Transverse colon (tissue), 4 donors: ENCODE results near the gene FAM219A. TPM values are rescaled to one million over a fixed set of nuclear protein-coding genes. Genes with fewer than 3 reads are reported as not detected.

Experiments
- DNase-seq: peaks from one replicate; pipeline ENCODE4 v3.0.0-alpha.2; 2019
- H3K27ac ChIP-seq, 4 donors: fragments of 200-600 bp; sonication (generic); 2 replicates each; pipeline ENCODE4 v1.5.1; 2016 to 2018; ENCODE audit warnings: inconsistent platforms in 4 of 4
- H3K27me3 ChIP-seq: fragments of 200-600 bp; sonication (generic); 2 replicates; pipeline ENCODE4 v1.5.1; 2017; ENCODE audit warnings: inconsistent platforms
- H3K36me3 ChIP-seq, 4 donors: fragments of 200-600 bp; sonication (generic); 2 replicates each; pipeline ENCODE4 v1.5.1; 2017 to 2019; ENCODE audit warnings: inconsistent platforms in 4 of 4
- H3K4me1 ChIP-seq, 4 donors: fragments of 200-600 bp; sonication (generic); 2 replicates each; pipeline ENCODE4 v1.5.1; 2017 to 2020; ENCODE audit warnings: inconsistent platforms in 4 of 4
- H3K4me3 ChIP-seq, 4 donors: fragments of 200-600 bp; sonication (generic); 1 replicate in 1 of 4; 2 replicates in 3 of 4; pipeline versions ENCODE4 v1.5.1 to v1.6.1; 2017 to 2019; ENCODE audit warnings: inconsistent platforms in 4 of 4
- H3K9me3 ChIP-seq, 2 donors: fragments of 200-600 bp; sonication (generic); 2 replicates each; pipeline ENCODE4 v1.5.1; 2017 to 2019; ENCODE audit warnings: inconsistent platforms in 2 of 2
- CTCF ChIP-seq, 5 experiments: fragments of 200-600 bp in 3 of 5; fragments of 450-650 bp in 2 of 5; sonication (generic) in 3 of 5; IDR thresholded peaks; 1 replicate in 2 of 5; 2 replicates in 3 of 5; pipeline ENCODE4 v1.5.1; 2016 to 2017; ENCODE audit warnings: antibody characterized with exemption in 5 of 5, inconsistent platforms in 3 of 5, mild to moderate bottlenecking in 2 of 5, moderate library complexity in 1 of 5
- EP300 ChIP-seq: sonication (generic); formaldehyde crosslinking; IDR thresholded peaks from one replicate; pipeline ENCODE4 v1.6.1; 2017; ENCODE audit warnings: antibody characterized with exemption, low read depth
- POLR2A ChIP-seq: fragments of 450-650 bp; IDR thresholded peaks from one replicate; pipeline ENCODE4 v1.6.1; 2016; ENCODE audit warnings: antibody characterized with exemption, mild to moderate bottlenecking, moderate library complexity
- POLR2AphosphoS5 ChIP-seq, 3 donors: sonication (generic); formaldehyde crosslinking; IDR thresholded peaks; one replicate each; pipeline ENCODE4 v1.6.1; 2016; ENCODE audit warnings: antibody characterized with exemption in 3 of 3
- WGBS, 2 donors: methylation state at CpG; one replicate each; pipeline ENCODE4 v1.1.5; 2018; ENCODE audit warnings: low coverage in 1 of 2; 5-methylcytosine and 5-hydroxymethylcytosine counted together
- in situ Hi-C, 4 donors: fragments of 200-750 bp; cut with MboI; loops; one replicate each; pipeline versions ENCODE4 v1.15.0 to v1.15.1; 2017; ENCODE audit warnings: low sequenced_read_pairs in 3 of 4, low pct_ligation_motif_present in 1 of 4, low pct_unique_long_range_greater_than_20kb in 1 of 4
- intact Hi-C: fragments of 100-400 bp; cut with DNase I; formaldehyde crosslinking; loops from one replicate; pipeline ENCODE4 v1.15.1; 2023; ENCODE audit warnings: low total_unique reads
- total RNA-seq, 4 donors: library from RNA; depleted of rRNA; stranded (reverse); fragments of >200 nt; gene quantifications; one replicate each; pipeline ENCODE4 v1.1.0, GENCODE V29; 2016

Gene FAM219A
- total RNA-seq, 4 donors from 2014 or later, result 3.7 to 15.3 (median 8.0) TPM

- no peak for DNase-seq
These were observed 33.7 kb upstream of the FAM219A start for GRCh38 chr9:34492051-34492450.

GRCh38 chr9:34491596-34491995, 33.2 kb upstream of the FAM219A start:
- 42 to 100% methylated on average over 1 to 2 of the region's 2 CpGs for WGBS, 2 donors
- Histone ChIP-seq H3K4me3 (no peak overlapping the region), H3K4me1 (no peaks in the 10 kb centered on the region), H3K36me3 (no peaks in the 10 kb centered on the region), H3K27me3 (peaks cover 19% of the 10 kb centered on the region), H3K27ac (no peak overlapping the region), H3K9me3 (no peaks in the 10 kb centered on the region)
- intact Hi-C loops, result no loop called here
- DNase-seq, result no peak
- in situ Hi-C loops, result no loop called here
- TF ChIP-seq CTCF (IDR thresholded peaks at IDR 0.05) (no peak), POLR2AphosphoS5 (IDR thresholded peaks at IDR 0.05) (no peak), POLR2A (no peak), EP300 (no peak)

More at GRCh38 chr9:34492051-34492450, 33.7 kb upstream of the FAM219A start:
- Histone ChIP-seq H3K9me3 (no peaks in the 10 kb centered on the region), H3K27me3 (peaks cover 19% of the 10 kb centered on the region), H3K27ac (no peak overlapping the region), H3K4me3 (no peak overlapping the region), H3K36me3 (no peaks in the 10 kb centered on the region), H3K4me1 (no peaks in the 10 kb centered on the region)
- in situ Hi-C loops (no loop called here), intact Hi-C loops (no loop called here)
- TF ChIP-seq POLR2AphosphoS5 (IDR thresholded peaks at IDR 0.05) (no peak), CTCF (IDR thresholded peaks at IDR 0.05) (no peak), EP300 (no peak), POLR2A (no peak)
- 37% methylated on average over 2 of the region's 2 CpGs; no CpG with 5 or more reads in 1 of the 2 donors for WGBS, 2 donors

GRCh38 chr9:34490760-34491159, 32.4 kb upstream of the FAM219A start:
- peaks cover 19% of the 10 kb centered on the region for H3K27me3 ChIP-seq
- no peak overlapping the region for H3K27ac ChIP-seq
- no peak for TF ChIP-seq CTCF (IDR thresholded peaks at IDR 0.05)
- no peak for TF ChIP-seq EP300
- TF ChIP-seq POLR2AphosphoS5 (IDR thresholded peaks at IDR 0.05), result no peak
- TF ChIP-seq POLR2A, result no peak
- H3K36me3 ChIP-seq, result no peaks in the 10 kb centered on the region
- no peaks in the 10 kb centered on the region for H3K9me3 ChIP-seq
- intact Hi-C loops, result no loop called here
- DNase-seq, result no peak
- 68% methylated on average over 3 of the region's 3 CpGs; no CpG with 5 or more reads in 1 of the 2 donors for WGBS, 2 donors
- H3K4me1 ChIP-seq, result no peaks in the 10 kb centered on the region
- no peak overlapping the region for H3K4me3 ChIP-seq
- in situ Hi-C loops, result no loop called here

GRCh38 chr9:34490360-34490759, 32.0 kb upstream of the FAM219A start:
- TF ChIP-seq EP300, result no peak
- TF ChIP-seq POLR2AphosphoS5 (IDR thresholded peaks at IDR 0.05), result no peak
- TF ChIP-seq CTCF (IDR thresholded peaks at IDR 0.05), result no peak
- no peak for TF ChIP-seq POLR2A
- in situ Hi-C loops (no loop called here), intact Hi-C loops (no loop called here)
- Histone ChIP-seq H3K4me1 (no peaks in the 10 kb centered on the region), H3K9me3 (no peaks in the 10 kb centered on the region), H3K27me3 (peaks cover 19% of the 10 kb centered on the region), H3K27ac (no peak overlapping the region), H3K36me3 (no peaks in the 10 kb centered on the region), H3K4me3 (no peak overlapping the region)
- 71% methylated on average over 1 of the region's 1 CpG; no CpG with 5 or more reads in 1 of the 2 donors for WGBS, 2 donors
- no peak for DNase-seq
